GM21423 (cell line): ENCODE measurements around the gene KIF19.

ENCODE experiments used
- ATAC-seq: cut with Tn5 transposase; IDR thresholded peaks from one replicate; pipeline ENCODE4 v1.9.1; 2021; ENCODE audit warnings: mild to moderate bottlenecking, moderate library complexity; ENCODE audit not compliant: unreplicated experiment

The KIF19 gene

DNA sequence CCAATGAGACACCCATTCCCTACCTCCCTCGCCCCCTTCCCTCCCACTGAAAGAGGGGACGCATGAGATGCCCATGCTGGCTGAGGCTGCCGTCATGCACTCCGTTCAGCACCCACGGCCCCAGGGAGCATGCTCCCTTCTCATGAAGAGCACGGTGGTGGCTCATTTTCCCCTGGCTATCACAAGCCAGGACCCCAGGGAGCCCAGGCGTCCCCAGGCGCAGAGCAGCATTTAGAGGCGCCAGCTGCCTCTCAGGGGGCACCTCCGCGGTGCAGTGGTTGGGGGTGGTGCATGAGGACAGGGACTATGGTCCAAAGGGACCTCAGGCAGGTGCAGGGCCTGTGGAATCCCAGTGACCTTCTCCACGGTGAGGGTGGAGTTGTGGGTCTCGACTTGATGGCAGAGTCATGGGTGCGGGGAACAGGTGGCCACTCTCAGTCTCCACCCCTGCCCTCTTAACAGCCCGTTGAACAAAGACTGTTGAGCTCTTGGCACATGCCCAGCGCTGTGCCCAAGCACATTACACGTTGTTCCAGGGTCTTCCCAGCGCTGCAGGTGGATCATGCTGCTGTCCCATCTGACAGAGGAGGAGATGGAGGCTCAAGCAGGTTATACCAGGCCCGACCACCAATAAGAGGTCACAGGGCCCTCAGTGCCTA is 13.6 kb downstream of the KIF19 start:
- ATAC-seq = no peak

DNA sequence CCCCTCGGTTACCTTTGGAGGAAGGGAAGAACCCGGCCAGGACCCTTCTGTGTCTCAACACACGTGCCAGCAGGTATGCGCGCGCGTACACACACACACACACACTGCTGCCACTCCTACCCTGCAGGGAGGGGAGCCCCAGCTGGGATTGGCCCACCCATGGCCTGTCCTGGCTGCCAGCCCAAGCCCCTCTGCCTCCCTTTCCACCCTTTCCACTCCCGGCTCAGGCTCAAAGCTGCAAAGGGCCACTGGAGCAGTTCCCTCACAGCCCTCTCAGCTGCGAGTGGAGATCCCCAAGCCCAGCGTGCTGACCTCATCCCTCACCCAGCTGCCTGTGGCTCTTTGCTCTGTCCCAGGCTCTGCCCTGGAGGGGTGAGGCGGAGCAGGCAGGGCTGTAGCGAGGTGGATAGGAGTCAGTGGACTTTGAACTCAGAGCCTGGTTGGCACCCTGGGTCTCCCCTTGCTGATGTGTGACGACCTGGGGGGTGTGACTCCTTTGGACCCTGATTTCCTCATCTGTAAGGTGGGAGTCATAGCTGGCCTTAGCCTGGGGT is 14.5 kb downstream of the KIF19 start:
- ATAC-seq = no peak

DNA sequence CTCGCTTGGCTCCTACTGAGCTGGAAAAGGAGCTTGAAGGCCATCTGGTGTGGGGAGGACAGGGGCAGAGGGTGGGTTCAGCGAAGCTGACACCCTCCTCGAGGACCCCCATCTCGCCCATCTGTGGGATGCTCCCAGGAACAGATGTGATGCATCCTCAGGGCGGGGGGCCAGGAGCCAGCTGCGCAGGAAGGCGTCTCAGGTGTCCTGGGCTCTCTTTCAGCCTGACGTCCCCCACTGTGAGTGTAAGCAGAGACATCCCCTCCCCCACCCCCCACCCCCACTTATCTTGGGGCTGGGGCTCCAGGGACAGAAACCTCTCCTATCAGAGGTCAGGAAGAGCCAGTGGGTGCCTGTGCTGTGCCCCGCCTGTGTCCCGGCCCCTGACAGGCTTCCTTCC is 16.2 kb downstream of the KIF19 start:
- ATAC-seq = no peak

DNA sequence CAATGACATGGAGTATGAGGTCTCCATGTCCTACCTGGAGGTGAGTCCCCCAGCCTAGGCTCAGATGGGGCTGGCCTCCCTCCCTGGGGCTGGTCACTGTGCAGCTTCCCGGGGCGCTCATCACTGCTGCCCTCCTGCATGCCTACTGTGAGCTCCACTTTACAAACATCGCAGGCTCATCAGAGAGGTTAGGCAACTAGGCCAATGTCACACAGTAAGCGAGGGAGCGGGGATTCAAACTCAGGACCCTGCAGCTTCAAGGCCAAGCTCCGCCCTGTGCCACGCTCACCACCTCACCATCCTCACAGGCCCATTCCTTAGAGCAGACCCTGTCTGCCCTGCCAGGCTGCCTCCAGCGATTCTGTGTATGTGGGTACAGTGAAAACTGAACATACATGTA is 17.1 kb downstream of the KIF19 start:
- no peak for ATAC-seq

DNA sequence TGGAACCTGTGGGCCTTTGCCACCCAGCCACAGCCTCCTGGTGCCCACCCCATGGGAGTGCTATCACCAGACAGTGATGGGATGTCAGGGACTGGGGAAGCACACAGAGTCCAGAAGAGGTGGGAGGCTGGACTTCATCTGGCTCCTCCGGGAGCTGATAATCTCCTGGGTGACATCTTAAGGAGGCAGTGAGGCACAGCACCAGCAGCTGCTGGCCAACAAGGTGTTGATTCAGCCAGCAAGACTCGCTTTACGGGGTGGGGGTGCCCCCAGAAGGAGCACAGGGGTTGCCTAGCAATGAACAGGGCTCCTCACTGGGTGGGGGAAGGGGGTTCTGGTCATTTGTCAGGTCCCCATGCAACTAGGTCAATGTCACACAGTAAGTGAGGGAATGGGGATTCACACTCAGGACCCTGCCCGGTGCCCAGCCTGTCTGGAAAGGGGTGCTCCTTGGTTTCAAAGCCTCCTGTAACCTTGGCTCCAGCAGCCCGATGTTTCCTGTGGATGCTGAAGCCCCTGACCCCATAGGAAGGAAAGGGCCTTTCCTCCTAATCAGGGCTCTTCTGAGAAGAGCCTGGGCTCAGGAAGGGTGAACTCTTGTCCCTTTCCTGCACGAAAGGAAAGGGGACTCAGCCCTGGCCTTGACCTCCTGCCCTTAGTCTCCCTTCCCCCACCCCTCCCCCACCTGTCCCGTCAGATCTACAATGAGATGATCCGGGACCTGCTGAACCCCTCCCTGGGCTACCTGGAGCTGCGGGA is 17.7 kb downstream of the KIF19 start:
- no peak for ATAC-seq

DNA sequence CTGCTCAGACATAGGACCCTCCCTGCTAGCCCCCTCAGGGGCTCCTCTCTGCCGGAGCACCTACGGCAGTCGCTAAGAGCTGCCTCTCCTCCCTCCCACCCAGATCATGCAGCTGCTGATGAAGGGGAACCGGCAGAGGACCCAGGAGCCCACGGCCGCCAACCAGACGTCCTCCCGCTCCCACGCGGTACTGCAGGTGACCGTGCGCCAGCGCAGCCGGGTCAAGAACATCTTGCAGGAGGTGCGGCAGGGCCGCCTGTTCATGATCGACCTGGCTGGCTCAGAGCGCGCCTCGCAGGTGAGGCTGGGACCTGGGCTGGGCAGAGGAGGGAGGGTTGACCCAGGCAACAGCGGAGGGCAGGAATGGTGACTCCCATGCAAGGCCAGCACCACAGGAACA is 18.6 kb downstream of the KIF19 start:
- no peak for ATAC-seq

DNA sequence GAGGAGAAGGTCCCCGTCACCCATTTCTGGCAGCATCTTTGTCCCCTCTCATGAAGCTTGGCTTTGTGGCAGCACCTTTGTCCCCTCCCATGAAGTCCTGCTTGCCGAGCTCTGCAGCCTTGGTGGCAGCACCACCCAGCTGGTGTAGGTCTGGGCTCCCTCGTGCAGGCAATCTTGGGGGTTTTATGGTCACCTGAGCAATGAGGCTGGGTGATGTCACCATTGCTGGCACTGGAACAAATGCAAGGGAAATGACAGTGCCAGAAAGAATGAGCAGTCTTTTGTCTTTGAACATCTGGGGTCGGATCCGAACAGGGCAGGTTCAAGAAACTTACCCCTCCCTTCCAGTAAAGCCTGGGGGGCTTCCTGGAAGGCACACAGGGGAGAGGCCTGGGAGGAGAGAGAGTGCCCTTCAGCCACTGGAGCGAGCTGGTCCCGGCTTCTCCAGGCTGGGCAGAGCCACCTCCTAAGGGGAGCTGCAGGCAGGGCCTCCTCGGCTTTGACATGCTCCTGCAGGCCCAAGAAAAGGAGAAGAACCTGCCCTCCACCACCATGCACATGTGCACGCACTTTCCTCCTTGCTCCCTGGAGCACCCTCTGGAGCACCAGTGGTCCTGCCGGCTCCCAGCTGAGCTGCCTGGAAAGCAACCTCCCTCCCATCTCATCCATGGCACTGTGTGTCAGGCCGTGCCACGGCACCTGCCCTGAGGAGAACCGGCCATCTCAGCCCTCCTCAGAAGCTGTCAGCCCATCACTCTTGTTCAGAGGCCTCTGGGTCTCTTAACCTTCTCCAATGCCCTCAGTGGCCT is 19.6 kb downstream of the KIF19 start:
- no peak for ATAC-seq

DNA sequence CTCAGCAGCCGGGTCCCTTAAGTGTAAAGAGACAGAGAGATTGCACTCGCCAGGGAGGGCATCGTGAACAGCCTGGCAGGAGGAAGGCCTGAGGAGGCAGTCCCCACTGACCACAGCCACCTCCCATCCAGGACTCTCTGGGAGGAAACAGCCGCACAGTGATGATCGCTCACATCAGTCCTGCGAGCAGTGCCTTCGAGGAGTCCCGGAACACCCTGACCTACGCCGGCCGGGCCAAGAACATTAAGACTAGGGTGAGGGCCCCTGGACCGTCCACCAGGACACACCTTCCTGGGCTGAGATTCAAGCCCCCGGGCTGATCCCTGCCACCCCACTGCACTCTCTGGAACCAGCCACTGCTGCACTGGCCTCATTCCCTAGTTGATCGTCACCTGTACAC is 21.6 kb downstream of the KIF19 start:
- ATAC-seq = no peak

DNA sequence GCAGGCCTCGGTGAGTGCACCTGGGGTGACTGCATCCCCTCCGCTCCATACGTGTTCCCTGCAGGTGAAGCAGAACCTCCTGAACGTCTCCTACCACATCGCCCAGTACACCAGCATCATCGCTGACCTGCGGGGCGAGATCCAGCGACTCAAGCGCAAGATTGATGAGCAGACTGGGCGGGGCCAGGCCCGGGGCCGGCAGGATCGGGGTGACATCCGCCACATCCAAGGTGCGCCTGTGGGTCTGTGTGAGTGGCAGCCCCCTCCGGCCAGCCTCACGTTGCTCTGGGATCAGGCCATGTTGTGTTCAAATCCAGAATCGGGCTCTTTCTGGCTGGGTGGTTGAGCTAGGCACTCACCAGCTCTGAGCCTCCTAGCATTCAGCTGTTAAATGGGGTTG is 23.1 kb downstream of the KIF19 start:
- no peak for ATAC-seq

DNA sequence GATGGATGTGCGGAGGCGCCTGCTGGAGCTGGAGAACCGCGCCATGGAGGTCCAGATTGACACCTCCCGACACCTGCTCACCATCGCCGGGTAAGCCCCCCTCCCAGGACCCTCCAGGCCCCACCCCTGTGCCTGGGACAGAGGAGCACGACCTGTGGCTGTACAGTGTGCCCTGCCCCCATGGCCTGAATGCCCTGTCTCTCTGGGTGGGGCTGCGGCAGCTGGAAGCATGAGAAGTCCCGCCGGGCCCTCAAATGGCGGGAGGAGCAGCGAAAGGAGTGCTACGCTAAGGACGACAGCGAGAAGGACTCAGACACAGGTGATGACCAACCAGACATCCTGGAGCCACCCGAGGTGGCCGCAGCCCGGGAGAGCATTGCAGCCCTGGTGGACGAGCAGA is 24.5 kb downstream of the KIF19 start:
- no peak for ATAC-seq

DNA sequence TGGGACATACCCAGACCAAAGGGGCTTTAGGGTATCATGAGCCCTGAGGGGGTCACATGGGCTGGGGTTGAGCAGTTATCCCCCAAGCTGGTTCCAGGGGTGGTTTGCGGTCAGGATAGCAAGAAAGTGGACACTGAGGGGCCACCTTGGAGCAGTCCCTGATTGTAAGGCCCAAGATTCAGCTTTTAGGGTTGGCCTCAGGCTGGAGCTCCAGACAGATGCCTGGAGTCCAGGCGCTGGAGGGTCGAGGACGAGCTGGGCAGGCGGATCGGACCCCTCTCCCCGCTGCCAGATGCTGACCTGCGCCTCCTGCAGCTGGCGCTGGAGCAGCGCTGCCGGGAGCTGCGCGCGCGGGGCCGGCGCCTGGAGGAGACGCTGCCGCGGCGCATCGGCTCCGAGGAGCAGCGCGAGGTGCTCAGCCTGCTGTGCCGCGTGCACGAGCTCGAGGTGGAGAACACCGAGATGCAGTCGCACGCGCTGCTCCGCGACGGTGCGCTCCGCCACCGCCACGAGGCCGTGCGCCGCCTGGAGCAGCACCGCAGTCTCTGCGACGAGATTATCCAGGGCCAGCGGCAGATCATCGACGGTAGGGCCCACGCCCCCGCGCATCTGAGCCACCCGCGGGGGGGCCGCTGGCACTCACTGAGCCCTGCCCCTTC is 25.7 kb downstream of the KIF19 start:
- no peak for ATAC-seq

DNA sequence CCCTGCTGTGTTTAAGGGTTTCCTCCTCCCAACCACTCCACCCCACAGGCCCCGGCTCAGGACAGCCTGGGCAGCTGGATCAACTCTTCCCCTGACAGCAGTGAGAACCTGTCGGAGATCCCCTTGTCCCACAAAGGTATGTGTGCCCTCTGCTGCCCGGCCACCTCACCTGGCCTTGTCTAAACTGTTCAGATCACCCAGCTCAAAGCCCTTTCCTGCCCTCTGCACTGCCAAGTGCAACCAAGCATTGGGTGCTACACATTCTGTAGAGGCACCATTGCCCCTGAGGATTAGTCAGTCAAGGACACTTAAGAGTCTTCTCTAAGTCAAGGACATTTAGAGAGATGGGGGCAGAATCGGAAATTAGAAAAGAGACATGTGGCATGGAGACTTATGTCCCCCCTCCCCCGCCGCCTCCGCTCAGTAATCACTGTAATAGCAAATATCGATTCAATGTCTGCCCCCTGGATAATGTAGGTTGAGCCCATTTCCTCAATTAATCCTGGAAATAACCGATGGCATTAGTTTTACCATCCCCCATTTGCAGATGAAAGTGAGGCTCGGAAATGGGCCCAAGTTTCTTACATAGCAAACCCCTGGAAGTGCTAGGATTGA is 27.5 kb downstream of the KIF19 start:
- ATAC-seq = no peak

DNA sequence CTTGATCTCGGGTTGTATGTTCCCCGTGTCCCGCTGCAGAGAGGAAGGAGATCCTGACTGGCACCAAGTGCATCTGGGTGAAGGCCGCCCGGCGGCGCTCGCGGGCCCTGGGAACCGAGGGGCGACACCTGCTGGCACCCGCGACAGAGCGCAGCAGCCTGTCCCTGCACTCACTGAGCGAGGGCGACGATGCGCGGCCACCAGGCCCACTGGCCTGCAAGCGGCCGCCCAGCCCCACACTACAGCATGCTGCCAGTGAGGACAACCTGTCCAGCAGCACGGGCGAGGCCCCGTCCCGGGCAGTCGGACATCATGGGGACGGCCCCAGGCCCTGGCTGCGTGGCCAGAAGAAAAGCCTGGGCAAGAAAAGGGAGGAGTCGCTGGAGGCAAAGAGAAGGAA is 28.1 kb downstream of the KIF19 start:
- ATAC-seq = no peak

DNA sequence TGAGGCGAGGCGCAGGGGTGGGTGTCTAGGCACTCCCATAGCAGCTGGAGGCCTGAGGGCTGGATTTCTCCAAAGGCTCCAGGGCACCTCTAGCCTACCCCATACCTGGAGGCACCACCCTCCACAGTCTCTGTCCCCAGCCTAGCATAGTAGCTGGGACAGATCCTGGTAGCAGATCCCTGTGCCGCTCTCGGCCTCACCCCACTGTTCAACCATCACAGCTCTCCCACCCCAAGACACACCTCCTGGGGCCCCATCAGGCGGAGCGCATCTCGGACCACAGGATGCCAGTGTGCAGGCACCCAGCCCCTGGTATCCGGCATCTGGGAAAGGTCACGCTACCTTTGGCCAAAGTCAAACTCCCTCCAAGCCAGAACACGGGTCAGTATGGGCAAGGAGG is 28.5 kb downstream of the KIF19 start:
- ATAC-seq = no peak

DNA sequence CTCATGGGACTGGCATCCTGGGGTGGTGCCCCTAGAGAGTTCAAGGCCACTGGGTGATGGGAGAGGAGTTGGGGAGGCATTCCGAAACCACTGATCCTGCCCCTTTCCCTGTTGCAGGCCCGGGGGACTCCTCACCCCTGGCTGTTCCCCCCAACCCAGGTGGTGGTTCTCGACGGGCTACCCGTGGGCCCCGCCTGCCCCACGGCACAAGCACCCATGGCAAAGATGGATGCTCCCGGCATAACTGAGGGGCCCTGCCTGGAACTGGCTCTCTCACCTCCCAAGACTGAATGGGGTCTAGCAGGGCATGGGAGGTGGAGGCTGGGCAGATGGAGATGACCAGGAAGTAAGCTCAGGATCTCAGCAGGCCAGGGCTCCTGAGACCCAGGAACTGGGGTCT is 29.0 kb downstream of the KIF19 start:
- no peak for ATAC-seq

DNA sequence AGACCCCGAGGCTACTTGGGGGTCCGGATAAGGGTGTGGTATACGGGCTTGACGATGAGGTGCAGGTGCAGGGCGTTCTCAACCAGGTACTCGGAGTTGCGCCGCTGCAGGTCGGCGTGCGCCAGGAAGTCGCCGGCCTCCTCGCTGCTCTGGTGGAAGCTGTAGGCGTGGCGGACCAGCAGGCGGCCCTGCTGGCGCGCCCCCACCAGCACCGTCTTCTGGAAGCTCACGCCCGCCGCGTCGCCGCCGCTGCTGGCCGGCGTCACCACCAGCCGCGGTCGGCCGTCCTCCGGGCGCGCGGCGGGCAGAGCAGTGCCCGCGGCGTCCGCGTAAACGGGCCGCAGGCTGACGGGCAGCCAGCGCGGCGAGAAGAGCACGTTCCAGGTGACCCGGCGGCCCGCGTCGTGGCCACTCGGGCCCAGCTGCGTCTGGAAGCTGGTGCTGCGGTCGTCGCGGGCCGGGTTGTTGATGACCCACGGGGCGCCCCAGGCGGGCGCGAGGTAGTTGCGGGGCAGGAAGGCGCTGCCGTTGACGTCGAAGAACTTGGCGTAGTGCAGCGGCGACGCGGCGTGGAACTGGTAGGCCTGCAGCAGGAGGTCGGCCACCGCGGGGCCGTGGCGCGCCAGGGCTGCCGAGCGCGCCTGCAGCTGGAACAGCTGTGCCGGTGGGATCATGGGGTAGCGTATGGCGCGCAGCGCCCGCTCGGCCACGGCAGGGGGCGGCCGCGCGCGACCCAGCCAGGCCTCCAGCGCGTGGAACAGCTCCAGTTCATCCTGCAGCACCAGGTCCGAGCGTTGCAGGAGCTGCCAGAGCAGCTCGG is 30.8 kb downstream of the KIF19 start:
- ATAC-seq = no peak

DNA sequence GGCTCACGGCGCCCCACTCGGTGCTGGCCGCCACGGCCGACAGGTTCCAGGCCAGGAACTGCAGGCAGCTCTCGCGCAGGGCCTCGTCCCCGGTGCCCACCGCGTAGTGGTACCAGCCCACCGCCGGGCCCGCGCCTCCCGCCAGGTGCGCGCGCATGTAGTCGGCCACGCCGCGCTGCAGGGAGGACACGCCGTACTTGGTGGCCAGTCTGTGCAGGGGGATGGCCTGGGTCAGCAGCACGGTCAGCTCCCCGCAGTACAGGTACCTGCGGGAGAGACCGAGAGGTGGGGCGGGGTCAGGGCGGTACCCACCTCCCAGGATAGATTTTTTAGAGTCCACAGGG is 31.4 kb downstream of the KIF19 start:
- ATAC-seq = no peak

DNA sequence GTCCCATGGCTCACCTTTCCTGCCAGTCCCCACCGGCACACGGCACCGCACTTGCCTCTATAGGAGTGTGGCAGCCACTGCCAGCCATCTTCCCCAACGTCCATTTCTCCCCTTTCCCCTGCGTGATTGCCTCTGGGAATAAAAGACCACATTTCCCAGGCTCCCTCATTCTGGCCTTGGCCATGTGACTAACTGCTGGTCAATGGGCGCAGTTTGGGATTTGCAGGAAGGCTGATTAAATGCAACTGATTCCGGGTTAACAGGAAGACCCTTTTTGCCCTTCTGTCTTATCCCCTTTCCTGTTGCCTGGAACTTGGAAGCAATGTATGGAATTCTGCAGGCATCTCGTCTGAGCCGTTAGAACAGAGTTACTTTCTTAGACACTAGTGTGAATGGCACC is 32.7 kb downstream of the KIF19 start:
- no peak for ATAC-seq

DNA sequence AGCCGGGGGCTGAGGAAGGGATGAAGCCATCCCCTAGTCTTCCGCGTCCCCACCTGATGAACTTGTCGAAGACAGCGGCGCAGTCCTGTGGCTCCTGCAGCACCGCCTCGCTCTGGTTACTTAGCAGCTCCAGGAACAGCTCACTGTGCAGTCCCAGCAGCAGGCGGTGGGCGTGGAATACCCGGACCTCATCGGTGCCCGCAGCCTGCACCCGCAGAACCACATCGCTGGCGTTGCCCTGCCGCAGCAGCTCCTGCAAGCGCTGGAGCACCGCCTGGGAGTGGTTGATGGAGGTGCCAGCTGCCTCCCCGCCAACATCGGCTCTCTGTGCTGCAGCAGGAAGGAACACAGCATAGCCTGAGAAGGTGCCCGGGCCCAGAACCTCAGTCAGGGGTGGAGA is 33.9 kb downstream of the KIF19 start:
- ATAC-seq = no peak

DNA sequence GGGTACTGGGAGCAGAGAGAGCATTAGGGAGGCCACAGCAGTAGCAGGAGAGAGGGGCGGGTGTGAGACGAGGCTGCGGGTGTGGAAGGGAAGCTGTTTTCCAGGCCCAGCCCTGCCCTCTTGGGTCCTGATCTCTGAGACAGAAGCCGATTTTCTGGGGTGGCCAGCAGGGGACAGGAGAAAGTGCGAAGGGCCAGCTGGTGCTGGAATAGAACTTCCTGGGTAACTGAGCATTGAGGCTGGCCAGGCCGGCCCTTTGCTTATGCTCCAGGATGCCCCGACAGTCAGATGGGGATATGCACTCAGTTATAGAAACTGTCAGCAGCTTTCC is 34.8 kb downstream of the KIF19 start:
- no peak for ATAC-seq
